Natural killer cell (primary cell): ENCODE data around the gene ABCC4. TPM values are rescaled to one million over a fixed set of nuclear protein-coding genes. Genes with fewer than 3 reads are reported as not detected.

Experiments used
- ATAC-seq, 3 donors: fragments of 150-1000 bp in 2 of 3; fragments of 200-7000 bp in 1 of 3; cut with Tn5 transposase; 1 replicate in 1 of 3; 2 replicates in 2 of 3; pipeline ENCODE4 v1.10.0; 2021; ENCODE audit warnings: mild to moderate bottlenecking in 2 of 3, moderate library complexity in 2 of 3
- DNase-seq, 2 donors: peaks; one replicate each; pipeline versions ENCODE4 v3.0.0 to v3.0.0-alpha.2; 2013 to 2021; ENCODE audit warnings: mixed read lengths in 1 of 2
- H3K27ac ChIP-seq: one replicate; pipeline ENCODE4 v1.5.1; 2013; ENCODE audit warnings: mild to moderate bottlenecking, low read length
- H3K27me3 ChIP-seq: one replicate; pipeline ENCODE4 v1.6.1; 2013; ENCODE audit warnings: low read length; ENCODE audit not compliant: control insufficient read depth, insufficient read depth
- H3K36me3 ChIP-seq: one replicate; pipeline ENCODE4 v1.6.1; 2013; ENCODE audit warnings: low read length; ENCODE audit not compliant: control insufficient read depth, insufficient read depth
- H3K4me1 ChIP-seq: one replicate; pipeline ENCODE4 v1.6.1; 2013; ENCODE audit warnings: low read length; ENCODE audit not compliant: control insufficient read depth, insufficient read depth
- H3K4me3 ChIP-seq: one replicate; pipeline ENCODE4 v1.5.1; 2013; ENCODE audit warnings: low read length
- H3K9me3 ChIP-seq: one replicate; pipeline ENCODE4 v1.6.1; 2013; ENCODE audit warnings: low read length; ENCODE audit not compliant: control insufficient read depth, insufficient read depth
- H3K27ac Mint-ChIP-seq, 2 donors: one replicate each; pipeline ENCODE4 v1.8.0; 2022; ENCODE audit warnings: mild to moderate bottlenecking in 2 of 2, mixed read lengths in 2 of 2, moderate library complexity in 1 of 2
- H3K27me3 Mint-ChIP-seq, 2 donors: one replicate each; pipeline ENCODE4 v1.8.0; 2022; ENCODE audit warnings: low read depth in 2 of 2, mixed read lengths in 2 of 2
- H3K36me3 Mint-ChIP-seq: one replicate; pipeline ENCODE4 v1.8.0; 2022; ENCODE audit warnings: mixed read lengths
- H3K4me1 Mint-ChIP-seq, 2 donors: one replicate each; pipeline ENCODE4 v1.8.0; 2022; ENCODE audit warnings: mixed read lengths in 2 of 2
- H3K4me3 Mint-ChIP-seq: one replicate; pipeline ENCODE4 v1.8.0; 2022; ENCODE audit warnings: mild to moderate bottlenecking, moderate library complexity, mixed read lengths
- H3K9me3 Mint-ChIP-seq, 2 donors: one replicate each; pipeline ENCODE4 v1.8.0; 2022; ENCODE audit warnings: mixed read lengths in 2 of 2
- CTCF ChIP-seq: fragments of 200-600 bp; IDR thresholded peaks from one replicate; pipeline ENCODE4 v1.8.0; 2022; ENCODE audit warnings: antibody characterized with exemption
- WGBS: methylation state at CpG from one replicate; pipeline ENCODE4 v1.1.7; 2013; ENCODE audit warnings: missing lambda C conversion rate; ENCODE audit not compliant: insufficient coverage; 5-methylcytosine and 5-hydroxymethylcytosine counted together
- intact Hi-C: fragments of 100-400 bp; cut with micrococcal nuclease; formaldehyde crosslinking; loops from one replicate; pipeline ENCODE4 v1.14.2; 2022
- total RNA-seq, 4 donors: library from RNA; stranded (reverse); fragments of 120-200 nt in 1 of 4; gene quantifications; one replicate each; pipeline versions ENCODE4 v1.2.3 to v1.2.4, GENCODE V29; 2013 to 2022

ABCC4 gene
- total RNA-seq, 3 donors from 2014 or later (not counting 1 experiment from before 2014, with no cell fraction given), result 4.8 to 10.3 (median 6.5) TPM

- H3K9me3 ChIP-seq, result no peaks in the 10 kb centered on the region
- Mint-ChIP-seq H3K4me1 (peaks cover 0 to 8% of the 10 kb centered on the region in 2 donors), H3K27me3 (no peaks in the 10 kb centered on the region), H3K27ac (no peak overlapping the region), H3K36me3 (no peaks in the 10 kb centered on the region), H3K4me3 (no peak overlapping the region), H3K9me3 (no peaks in the 10 kb centered on the region)
- no peak for TF ChIP-seq CTCF
- no peaks in the 10 kb centered on the region for H3K36me3 ChIP-seq
- WGBS, result 91% methylated on average over 4 of the region's 4 CpGs
- DNase-seq (no peak), ATAC-seq (no peak)
- no peaks in the 10 kb centered on the region for H3K27me3 ChIP-seq
- intact Hi-C loops, result no loop called here
- H3K27ac ChIP-seq, result no peak overlapping the region
- H3K4me1 ChIP-seq, result peaks cover 2% of the 10 kb centered on the region
- no peak overlapping the region for H3K4me3 ChIP-seq
Measured at GRCh38 chr13:95222733-95223018, 78.6 kb downstream of the ABCC4 start.

GRCh38 chr13:95221971-95222732 is 79.1 kb downstream of the ABCC4 start:
- no peak for TF ChIP-seq CTCF
- intact Hi-C loops, result no loop called here
- Mint-ChIP-seq H3K27ac (no peak overlapping the region), H3K4me1 (peaks cover 0 to 5% of the 10 kb centered on the region in 2 donors), H3K4me3 (no peak overlapping the region), H3K9me3 (no peaks in the 10 kb centered on the region), H3K27me3 (no peaks in the 10 kb centered on the region), H3K36me3 (no peaks in the 10 kb centered on the region)
- no peaks in the 10 kb centered on the region for H3K4me1 ChIP-seq
- 84% methylated on average over 8 of the region's 8 CpGs for WGBS
- no peaks in the 10 kb centered on the region for H3K27me3 ChIP-seq
- no peaks in the 10 kb centered on the region for H3K36me3 ChIP-seq
- DNase-seq (no peak), ATAC-seq (no peak)
- no peak overlapping the region for H3K27ac ChIP-seq
- H3K4me3 ChIP-seq, result no peak overlapping the region
- no peaks in the 10 kb centered on the region for H3K9me3 ChIP-seq

- no peak for DNase-seq
- H3K4me3 ChIP-seq, result no peak overlapping the region
- no peaks in the 10 kb centered on the region for H3K36me3 ChIP-seq
- Mint-ChIP-seq H3K9me3 (no peaks in the 10 kb centered on the region), H3K27ac (no peak overlapping the region), H3K4me1 (no peaks in the 10 kb centered on the region), H3K27me3 (no peaks in the 10 kb centered on the region), H3K36me3 (no peaks in the 10 kb centered on the region), H3K4me3 (no peak overlapping the region)
- intact Hi-C loops, result no loop called here
- no peaks in the 10 kb centered on the region for H3K9me3 ChIP-seq
- no CpG with 5 or more reads among the region's 1 CpG for WGBS
- no peaks in the 10 kb centered on the region for H3K27me3 ChIP-seq
- no peaks in the 10 kb centered on the region for H3K4me1 ChIP-seq
- no peak for ATAC-seq
- no peak for TF ChIP-seq CTCF
- no peak overlapping the region for H3K27ac ChIP-seq
Measured at GRCh38 chr13:95220611-95221010, 80.6 kb downstream of the ABCC4 start.
